ENCODE results near the gene ITGB8. TPM values are rescaled to one million over a fixed set of nuclear protein-coding genes. Genes with fewer than 3 reads are reported as not detected.
A peak's percentile ranks its signal among the peaks of the same experiment; 100 is the strongest.

ITGB8 gene
- total and polyA plus RNA-seq, 9 donors = 4.4 to 11.8 (median 5.4) TPM

GRCh38 chr7:20331910-20332813 is 1.5 kb downstream of the ITGB8 start:
- WGBS (ENCODE audit: insufficient coverage) = 7% methylated on average over 7 of the region's 13 CpGs
- Histone ChIP-seq H3K9me3 (replicated peaks; ENCODE audit: control insufficient read depth, low read depth, low read length) (no peaks in the 10 kb centered on the region), H3K27ac (ENCODE audit: low read length) (peak overlapping the region; percentile 59), H3K27me3 (ENCODE audit: control insufficient read depth, insufficient read depth, low read length) (peaks cover 3% of the 10 kb centered on the region), H3K4me3 (ENCODE audit: low read length) (peak overlapping the region; percentile 74), H3K4me1 (ENCODE audit: control insufficient read depth, insufficient read depth, low read length) (peaks cover 6% of the 10 kb centered on the region), H3K36me3 (ENCODE audit: control insufficient read depth, insufficient read depth, low read length) (no peaks in the 10 kb centered on the region)
- no peak for DNase-seq

DNA sequence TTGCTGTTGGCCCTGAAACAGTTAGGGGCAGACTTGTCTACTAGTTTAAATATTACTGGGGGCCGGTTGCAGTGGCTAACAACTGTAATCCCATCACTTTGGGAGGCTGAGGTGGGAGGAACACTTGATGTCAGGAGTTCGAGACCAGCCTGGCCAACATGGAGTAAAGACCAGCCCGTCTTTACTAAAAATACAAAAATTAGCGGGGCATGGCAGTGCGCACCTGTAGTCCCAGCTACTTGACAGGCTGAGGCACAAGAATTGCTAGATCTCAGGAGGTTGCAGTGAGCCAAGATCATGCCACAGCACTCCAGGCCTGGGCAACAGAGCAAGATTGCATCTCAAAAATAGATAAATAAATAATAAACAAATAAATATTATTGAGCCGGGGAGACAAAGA is 7.6 kb downstream of the ITGB8 start:
- 96% methylated on average over 5 of the region's 6 CpGs for WGBS (ENCODE audit: insufficient coverage)
- no peak overlapping the region for H3K4me3 ChIP-seq (ENCODE audit: low read length)
- H3K36me3 ChIP-seq (ENCODE audit: control insufficient read depth, insufficient read depth, low read length) = peaks cover 3% of the 10 kb centered on the region
- H3K27ac ChIP-seq (ENCODE audit: low read length) = no peak overlapping the region
- no peaks in the 10 kb centered on the region for H3K27me3 ChIP-seq (ENCODE audit: control insufficient read depth, insufficient read depth, low read length)
- no peaks in the 10 kb centered on the region for H3K9me3 ChIP-seq (replicated peaks; ENCODE audit: control insufficient read depth, low read depth, low read length)
- DNase-seq = no peak
- H3K4me1 ChIP-seq (ENCODE audit: control insufficient read depth, insufficient read depth, low read length) = no peaks in the 10 kb centered on the region

- no peak for DNase-seq
- H3K9me3 ChIP-seq (replicated peaks; ENCODE audit: control insufficient read depth, low read depth, low read length) = no peaks in the 10 kb centered on the region
- no peak overlapping the region for H3K27ac ChIP-seq (ENCODE audit: low read length)
- H3K36me3 ChIP-seq (ENCODE audit: control insufficient read depth, insufficient read depth, low read length) = peaks cover 3% of the 10 kb centered on the region
- H3K27me3 ChIP-seq (ENCODE audit: control insufficient read depth, insufficient read depth, low read length) = no peaks in the 10 kb centered on the region
- H3K4me3 ChIP-seq (ENCODE audit: low read length) = no peak overlapping the region
- no peaks in the 10 kb centered on the region for H3K4me1 ChIP-seq (ENCODE audit: control insufficient read depth, insufficient read depth, low read length)
Observed at GRCh38 chr7:20340839-20341238, 10.1 kb downstream of the ITGB8 start.

GRCh38 chr7:20343205-20343604 is 12.5 kb downstream of the ITGB8 start:
- WGBS (ENCODE audit: insufficient coverage) = no CpG with 5 or more reads among the region's 3 CpGs
- no peaks in the 10 kb centered on the region for H3K27me3 ChIP-seq (ENCODE audit: control insufficient read depth, insufficient read depth, low read length)

GRCh38 chr7:20343941-20344340 is 13.2 kb downstream of the ITGB8 start:
- no peaks in the 10 kb centered on the region for H3K4me1 ChIP-seq (ENCODE audit: control insufficient read depth, insufficient read depth, low read length)
- H3K9me3 ChIP-seq (replicated peaks; ENCODE audit: control insufficient read depth, low read depth, low read length) = no peaks in the 10 kb centered on the region
- no peaks in the 10 kb centered on the region for H3K27me3 ChIP-seq (ENCODE audit: control insufficient read depth, insufficient read depth, low read length)
- H3K27ac ChIP-seq (ENCODE audit: low read length) = no peak overlapping the region
- no peak for DNase-seq
- peaks cover 2% of the 10 kb centered on the region for H3K36me3 ChIP-seq (ENCODE audit: control insufficient read depth, insufficient read depth, low read length)
- WGBS (ENCODE audit: insufficient coverage) = no CpG with 5 or more reads among the region's 2 CpGs
- H3K4me3 ChIP-seq (ENCODE audit: low read length) = no peak overlapping the region

More at GRCh38 chr7:20343205-20343604, 12.5 kb downstream of the ITGB8 start:
- Histone ChIP-seq H3K9me3 (replicated peaks; ENCODE audit: control insufficient read depth, low read depth, low read length) (no peaks in the 10 kb centered on the region), H3K36me3 (ENCODE audit: control insufficient read depth, insufficient read depth, low read length) (peaks cover 2% of the 10 kb centered on the region), H3K4me3 (ENCODE audit: low read length) (no peak overlapping the region), H3K4me1 (ENCODE audit: control insufficient read depth, insufficient read depth, low read length) (no peaks in the 10 kb centered on the region), H3K27ac (ENCODE audit: low read length) (no peak overlapping the region)
- no peak for DNase-seq

GRCh38 chr7:20344396-20344795 is 13.7 kb downstream of the ITGB8 start:
- no peak for DNase-seq
- H3K27me3 ChIP-seq (ENCODE audit: control insufficient read depth, insufficient read depth, low read length) = no peaks in the 10 kb centered on the region
- no peaks in the 10 kb centered on the region for H3K4me1 ChIP-seq (ENCODE audit: control insufficient read depth, insufficient read depth, low read length)
- no peak overlapping the region for H3K27ac ChIP-seq (ENCODE audit: low read length)
- peaks cover 2% of the 10 kb centered on the region for H3K36me3 ChIP-seq (ENCODE audit: control insufficient read depth, insufficient read depth, low read length)
- WGBS (ENCODE audit: insufficient coverage) = 92% methylated on average over 2 of the region's 4 CpGs
- H3K9me3 ChIP-seq (replicated peaks; ENCODE audit: control insufficient read depth, low read depth, low read length) = no peaks in the 10 kb centered on the region
- H3K4me3 ChIP-seq (ENCODE audit: low read length) = no peak overlapping the region

- 85% methylated on average over 4 of the region's 4 CpGs for whole genome bisulfite sequencing (ENCODE audit: insufficient coverage)
- H3K4me1 ChIP-seq (ENCODE audit: control insufficient read depth, insufficient read depth, low read length) = no peaks in the 10 kb centered on the region
- H3K27ac ChIP-seq (ENCODE audit: low read length) = no peak overlapping the region
- H3K27me3 ChIP-seq (ENCODE audit: control insufficient read depth, insufficient read depth, low read length) = no peaks in the 10 kb centered on the region
- DNase-seq = no peak
- no peaks in the 10 kb centered on the region for H3K9me3 ChIP-seq (replicated peaks; ENCODE audit: control insufficient read depth, low read depth, low read length)
- no peak overlapping the region for H3K4me3 ChIP-seq (ENCODE audit: low read length)
- H3K36me3 ChIP-seq (ENCODE audit: control insufficient read depth, insufficient read depth, low read length) = peaks cover 2% of the 10 kb centered on the region
Observed at GRCh38 chr7:20346577-20346976, 15.9 kb downstream of the ITGB8 start.

DNA sequence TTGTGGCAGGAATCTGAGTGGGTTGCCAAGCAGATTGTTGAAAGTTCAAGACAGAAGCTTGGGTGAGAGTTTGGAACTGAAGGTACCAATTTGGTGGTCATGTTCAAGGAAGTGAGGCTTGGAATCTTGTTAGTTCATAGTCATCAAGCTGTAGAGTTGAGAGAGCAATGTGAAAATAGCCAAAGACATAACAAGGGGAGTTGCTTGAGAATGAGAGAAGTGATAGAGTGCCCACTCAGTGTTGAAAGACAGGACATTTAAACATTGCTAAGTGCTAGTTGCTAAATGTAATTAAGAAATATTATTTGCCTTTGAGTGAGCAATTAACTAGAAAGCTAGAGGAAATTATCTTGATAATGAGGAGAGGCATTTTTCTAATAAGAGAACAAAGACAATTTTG is 17.0 kb downstream of the ITGB8 start:
- H3K9me3 ChIP-seq (replicated peaks; ENCODE audit: control insufficient read depth, low read depth, low read length) = no peaks in the 10 kb centered on the region
- H3K27me3 ChIP-seq (ENCODE audit: control insufficient read depth, insufficient read depth, low read length) = no peaks in the 10 kb centered on the region
- no peaks in the 10 kb centered on the region for H3K4me1 ChIP-seq (ENCODE audit: control insufficient read depth, insufficient read depth, low read length)
- H3K27ac ChIP-seq (ENCODE audit: low read length) = no peak overlapping the region
- H3K36me3 ChIP-seq (ENCODE audit: control insufficient read depth, insufficient read depth, low read length) = peaks cover 2% of the 10 kb centered on the region
- H3K4me3 ChIP-seq (ENCODE audit: low read length) = no peak overlapping the region
- no peak for DNase-seq

- Histone ChIP-seq H3K27me3 (ENCODE audit: control insufficient read depth, insufficient read depth, low read length) (no peaks in the 10 kb centered on the region), H3K4me1 (ENCODE audit: control insufficient read depth, insufficient read depth, low read length) (no peaks in the 10 kb centered on the region), H3K9me3 (replicated peaks; ENCODE audit: control insufficient read depth, low read depth, low read length) (no peaks in the 10 kb centered on the region), H3K4me3 (ENCODE audit: low read length) (no peak overlapping the region), H3K27ac (ENCODE audit: low read length) (no peak overlapping the region), H3K36me3 (ENCODE audit: control insufficient read depth, insufficient read depth, low read length) (peaks cover 2% of the 10 kb centered on the region)
- 100% methylated on average over 1 of the region's 2 CpGs for WGBS (ENCODE audit: insufficient coverage)
- DNase-seq = no peak
Observed at GRCh38 chr7:20348125-20348807, 17.6 kb downstream of the ITGB8 start.

DNA sequence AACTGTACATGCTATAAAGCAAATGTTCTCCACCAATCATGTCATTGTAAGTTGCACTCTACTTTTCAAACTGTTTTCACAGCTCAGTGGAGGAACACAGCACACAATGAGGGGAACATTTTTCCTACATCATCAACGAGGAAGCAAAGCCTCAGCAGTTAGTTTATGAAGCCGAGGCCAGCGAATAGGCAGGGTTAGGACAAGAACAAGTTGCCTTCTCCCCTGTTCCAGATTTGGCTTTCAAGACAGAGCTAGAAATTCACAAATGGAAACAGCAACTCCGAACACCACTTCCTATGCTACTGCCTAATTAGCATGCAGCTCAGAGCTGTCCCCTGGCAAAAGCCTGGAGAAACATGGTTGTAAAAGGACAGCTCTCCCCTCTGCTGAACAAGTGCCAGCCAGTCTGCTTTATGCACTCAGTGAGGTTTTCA is 19.8 kb downstream of the ITGB8 start:
- Histone ChIP-seq H3K4me1 (ENCODE audit: control insufficient read depth, insufficient read depth, low read length) (peaks cover 3% of the 10 kb centered on the region), H3K27me3 (ENCODE audit: control insufficient read depth, insufficient read depth, low read length) (no peaks in the 10 kb centered on the region), H3K4me3 (ENCODE audit: low read length) (no peak overlapping the region), H3K36me3 (ENCODE audit: control insufficient read depth, insufficient read depth, low read length) (peaks cover 2% of the 10 kb centered on the region), H3K9me3 (replicated peaks; ENCODE audit: control insufficient read depth, low read depth, low read length) (no peaks in the 10 kb centered on the region), H3K27ac (ENCODE audit: low read length) (peak overlapping the region; percentile 0)
- WGBS (ENCODE audit: insufficient coverage) = 26% methylated on average over 3 of the region's 4 CpGs
- DNase-seq = peak; percentile 64
